Parathyroid adenoma (tissue), 2 donors: ENCODE data around the gene PPM1L.
A peak's percentile ranks its signal among the peaks of the same experiment; 100 is the strongest.

Source experiments
- H2AFZ ChIP-seq: fragments of 300-600 bp; sonication (generic); one replicate; pipeline ENCODE4 v1.7.0; 2017; ENCODE audit warnings: antibody characterized with exemption, mild to moderate bottlenecking
- H3K27ac ChIP-seq: fragments of 300-600 bp; sonication (generic); one replicate; pipeline ENCODE4 v1.7.0; 2017
- H3K27me3 ChIP-seq: fragments of 300-600 bp; sonication (generic); one replicate; pipeline ENCODE4 v1.7.0; 2017; ENCODE audit warnings: low read length; ENCODE audit not compliant: control insufficient read depth, insufficient read depth
- H3K36me3 ChIP-seq: fragments of 300-600 bp; sonication (generic); one replicate; pipeline ENCODE4 v1.7.0; 2017; ENCODE audit warnings: low read length; ENCODE audit not compliant: control insufficient read depth, insufficient read depth
- H3K4me1 ChIP-seq: fragments of 300-600 bp; sonication (generic); one replicate; pipeline ENCODE4 v1.7.0; 2017; ENCODE audit warnings: control low read depth
- H3K4me2 ChIP-seq: fragments of 300-600 bp; sonication (generic); one replicate; pipeline ENCODE4 v1.7.0; 2017; ENCODE audit warnings: low read length
- H3K4me3 ChIP-seq: fragments of 300-600 bp; sonication (generic); one replicate; pipeline ENCODE4 v1.7.0; 2017; ENCODE audit warnings: low read depth, low read length
- H3K79me2 ChIP-seq: fragments of 300-600 bp; sonication (generic); one replicate; pipeline ENCODE4 v1.7.0; 2017; ENCODE audit warnings: control low read depth
- H3K9ac ChIP-seq: fragments of 300-600 bp; sonication (generic); one replicate; pipeline ENCODE4 v1.7.0; 2017; ENCODE audit warnings: mild to moderate bottlenecking
- H3K9me3 ChIP-seq: fragments of 300-600 bp; sonication (generic); one replicate; pipeline ENCODE4 v1.7.0; 2017; ENCODE audit warnings: low read length; ENCODE audit not compliant: control insufficient read depth
- CTCF ChIP-seq: fragments of 300-600 bp; sonication (generic); IDR thresholded peaks from one replicate; pipeline ENCODE4 v1.7.0; 2017; ENCODE audit warnings: antibody characterized with exemption, mild to moderate bottlenecking
- donor health status: primary hyperparathyroidism.

PPM1L gene

GRCh38 chr3:160831401-160831800 lies 75.4 kb downstream of the PPM1L start:
- H3K27me3 ChIP-seq, result no peaks in the 10 kb centered on the region
- H3K4me3 ChIP-seq, result no peak overlapping the region
- TF ChIP-seq CTCF, result no peak
- no peaks in the 10 kb centered on the region for H3K36me3 ChIP-seq
- H3K9me3 ChIP-seq, result no peaks in the 10 kb centered on the region
- no peak overlapping the region for H3K9ac ChIP-seq
- H3K4me1 ChIP-seq, result peaks cover 36% of the 10 kb centered on the region
- no peak overlapping the region for H3K4me2 ChIP-seq
- peak overlapping the region; percentile 13 for H3K27ac ChIP-seq
- H3K79me2 ChIP-seq, result peaks cover 35% of the 10 kb centered on the region
- H2AFZ ChIP-seq, result no peak overlapping the region

- peaks cover 5% of the 10 kb centered on the region for H3K4me1 ChIP-seq
- no peaks in the 10 kb centered on the region for H3K36me3 ChIP-seq
- H2AFZ ChIP-seq, result no peak overlapping the region
- H3K9ac ChIP-seq, result no peak overlapping the region
- H3K4me3 ChIP-seq, result no peak overlapping the region
- no peaks in the 10 kb centered on the region for H3K27me3 ChIP-seq
- no peaks in the 10 kb centered on the region for H3K9me3 ChIP-seq
- peaks cover 47% of the 10 kb centered on the region for H3K79me2 ChIP-seq
- no peak overlapping the region for H3K27ac ChIP-seq
- TF ChIP-seq CTCF, result no peak
- no peak overlapping the region for H3K4me2 ChIP-seq
These were observed 81.5 kb downstream of the PPM1L start for GRCh38 chr3:160837394-160837980.

- no peaks in the 10 kb centered on the region for H3K36me3 ChIP-seq
- H3K27ac ChIP-seq, result no peak overlapping the region
- peaks cover 5% of the 10 kb centered on the region for H3K4me1 ChIP-seq
- peaks cover 34% of the 10 kb centered on the region for H3K79me2 ChIP-seq
- no peak for TF ChIP-seq CTCF
- H3K27me3 ChIP-seq, result no peaks in the 10 kb centered on the region
- no peak overlapping the region for H3K4me3 ChIP-seq
- H2AFZ ChIP-seq, result no peak overlapping the region
- no peaks in the 10 kb centered on the region for H3K9me3 ChIP-seq
- no peak overlapping the region for H3K9ac ChIP-seq
- H3K4me2 ChIP-seq, result no peak overlapping the region
These were observed 84.6 kb downstream of the PPM1L start for GRCh38 chr3:160840590-160840989.

- Histone ChIP-seq H3K27me3 (no peaks in the 10 kb centered on the region), H3K9me3 (no peaks in the 10 kb centered on the region), H3K27ac (no peak overlapping the region), H3K4me3 (no peak overlapping the region), H3K4me1 (no peaks in the 10 kb centered on the region), H3K9ac (no peak overlapping the region), H3K4me2 (no peak overlapping the region), H2AFZ (no peak overlapping the region), H3K36me3 (no peaks in the 10 kb centered on the region), H3K79me2 (peaks cover 27% of the 10 kb centered on the region)
- TF ChIP-seq CTCF, result peak; percentile 6
These were observed 85.4 kb downstream of the PPM1L start for GRCh38 chr3:160841455-160841854.
